Progenitor cell of endocrine pancreas (in vitro differentiated cells): ENCODE results near the gene PRPF40B. TPM values are rescaled to one million over a fixed set of nuclear protein-coding genes. Genes with fewer than 3 reads are reported as not detected.
"Not testable (repeated sequence)": the region's sequence is repeated elsewhere in the genome, so short reads cannot be mapped to it uniquely, and the experiment has no call there.

Source experiments
- DNase-seq: peaks from one replicate; pipeline ENCODE4 v3.0.0; 2021; ENCODE audit warnings: low spot score; ENCODE audit not compliant: unreplicated experiment
- H3K27ac Mint-ChIP-seq: 2 replicates; pipeline ENCODE4 v1.8.0; 2021; ENCODE audit warnings: mild to moderate bottlenecking, moderate library complexity, mixed read lengths
- H3K27me3 Mint-ChIP-seq: 2 replicates; pipeline ENCODE4 v1.8.0; 2021; ENCODE audit warnings: mixed read lengths
- H3K36me3 Mint-ChIP-seq: 2 replicates; pipeline ENCODE4 v1.8.0; 2022; ENCODE audit warnings: mixed read lengths; ENCODE audit not compliant: insufficient read depth
- H3K4me1 Mint-ChIP-seq: 2 replicates; pipeline ENCODE4 v1.8.0; 2021; ENCODE audit warnings: low read depth, mixed read lengths
- H3K4me3 Mint-ChIP-seq: 2 replicates; pipeline ENCODE4 v1.8.0; 2021; ENCODE audit warnings: low read depth, mild to moderate bottlenecking, moderate library complexity, mixed read lengths
- H3K9me3 Mint-ChIP-seq: 2 replicates; pipeline ENCODE4 v1.8.0; 2021; ENCODE audit warnings: low read depth, mixed read lengths
- CTCF ChIP-seq: fragments of 200-600 bp; sonication (generic); IDR thresholded peaks from one replicate; pipeline ENCODE4 v1.5.0; 2021; ENCODE audit warnings: antibody characterized with exemption, mild to moderate bottlenecking; ENCODE audit not compliant: unreplicated experiment
- total RNA-seq: library from RNA; stranded (reverse); gene quantifications from 2 replicates; pipeline ENCODE4 v1.2.1, GENCODE V29; 2021

PRPF40B gene
- total RNA-seq, 1 donor from 2014 or later, result 63.4 TPM

GRCh38 chr12:49603721-49604120 lies 19.6 kb upstream of the PRPF40B start:
- Mint-ChIP-seq H3K9me3 (no peaks in the 10 kb centered on the region), H3K4me3 (no peak overlapping the region), H3K4me1 (no peaks in the 10 kb centered on the region), H3K27ac (no peak overlapping the region), H3K36me3 (no peaks in the 10 kb centered on the region), H3K27me3 (no peaks in the 10 kb centered on the region)
- TF ChIP-seq CTCF, result no peak
- DNase-seq, result no peak

GRCh38 chr12:49604856-49605255 lies 18.5 kb upstream of the PRPF40B start:
- Mint-ChIP-seq H3K27ac (no peak overlapping the region), H3K4me3 (no peak overlapping the region), H3K9me3 (peaks cover 2% of the 10 kb centered on the region), H3K36me3 (no peaks in the 10 kb centered on the region), H3K27me3 (no peaks in the 10 kb centered on the region), H3K4me1 (no peaks in the 10 kb centered on the region)
- DNase-seq, result no peak
- TF ChIP-seq CTCF, result no peak

- not testable (repeated sequence) for H3K36me3 Mint-ChIP-seq, H3K4me3 Mint-ChIP-seq, DNase-seq, H3K9me3 Mint-ChIP-seq, H3K27me3 Mint-ChIP-seq, H3K27ac Mint-ChIP-seq, H3K4me1 Mint-ChIP-seq
Observed at GRCh38 chr12:49605539-49605938, 17.8 kb upstream of the PRPF40B start, which contains the start of gene FAM186B. Gene FAM186B (minus strand): TSS chr12:49605639. CDS start chr12:49605477, 162 bp downstream.

GRCh38 chr12:49609059-49609874 lies 14.1 kb upstream of the PRPF40B start:
- no peaks in the 10 kb centered on the region for H3K27me3 Mint-ChIP-seq
- no peak for DNase-seq
- no peak overlapping the region for H3K4me3 Mint-ChIP-seq
- H3K36me3 Mint-ChIP-seq, result peaks cover 6% of the 10 kb centered on the region
- no peak overlapping the region for H3K27ac Mint-ChIP-seq
- peaks cover 10% of the 10 kb centered on the region for H3K9me3 Mint-ChIP-seq
- no peaks in the 10 kb centered on the region for H3K4me1 Mint-ChIP-seq
- no peak for TF ChIP-seq CTCF

- H3K9me3 Mint-ChIP-seq, result peaks cover 10% of the 10 kb centered on the region
- DNase-seq, result no peak
- no peaks in the 10 kb centered on the region for H3K27me3 Mint-ChIP-seq
- no peak overlapping the region for H3K27ac Mint-ChIP-seq
- TF ChIP-seq CTCF, result no peak
- H3K4me1 Mint-ChIP-seq, result no peaks in the 10 kb centered on the region
- H3K36me3 Mint-ChIP-seq, result peaks cover 6% of the 10 kb centered on the region
- H3K4me3 Mint-ChIP-seq, result no peak overlapping the region
Observed at GRCh38 chr12:49609875-49610154, 13.5 kb upstream of the PRPF40B start.

- not testable (repeated sequence) for H3K9me3 Mint-ChIP-seq, H3K4me1 Mint-ChIP-seq, H3K27me3 Mint-ChIP-seq, DNase-seq, H3K36me3 Mint-ChIP-seq, H3K27ac Mint-ChIP-seq, H3K4me3 Mint-ChIP-seq
Observed at GRCh38 chr12:49610785-49611184, 12.6 kb upstream of the PRPF40B start.
